Stimulated activated CD4-positive, alpha-beta T cell treated with anti-CD3 and anti-CD28 coated beads, Interleukin-1b, Interleukin-23, amount 100 ng/mL, for 1 hour (primary cell): ENCODE data around the gene TAF1D.
"Not testable (repeated sequence)": the region's sequence is repeated elsewhere in the genome, so short reads cannot be mapped to it uniquely, and the experiment has no call there.

ENCODE experiments used
- DNase-seq, 2 donors: peaks; one replicate each; pipeline ENCODE4 v3.0.0-alpha.2; 2020; ENCODE audit warnings: low read depth in 2 of 2

The TAF1D gene, protein sequence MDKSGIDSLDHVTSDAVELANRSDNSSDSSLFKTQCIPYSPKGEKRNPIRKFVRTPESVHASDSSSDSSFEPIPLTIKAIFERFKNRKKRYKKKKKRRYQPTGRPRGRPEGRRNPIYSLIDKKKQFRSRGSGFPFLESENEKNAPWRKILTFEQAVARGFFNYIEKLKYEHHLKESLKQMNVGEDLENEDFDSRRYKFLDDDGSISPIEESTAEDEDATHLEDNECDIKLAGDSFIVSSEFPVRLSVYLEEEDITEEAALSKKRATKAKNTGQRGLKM

DNA sequence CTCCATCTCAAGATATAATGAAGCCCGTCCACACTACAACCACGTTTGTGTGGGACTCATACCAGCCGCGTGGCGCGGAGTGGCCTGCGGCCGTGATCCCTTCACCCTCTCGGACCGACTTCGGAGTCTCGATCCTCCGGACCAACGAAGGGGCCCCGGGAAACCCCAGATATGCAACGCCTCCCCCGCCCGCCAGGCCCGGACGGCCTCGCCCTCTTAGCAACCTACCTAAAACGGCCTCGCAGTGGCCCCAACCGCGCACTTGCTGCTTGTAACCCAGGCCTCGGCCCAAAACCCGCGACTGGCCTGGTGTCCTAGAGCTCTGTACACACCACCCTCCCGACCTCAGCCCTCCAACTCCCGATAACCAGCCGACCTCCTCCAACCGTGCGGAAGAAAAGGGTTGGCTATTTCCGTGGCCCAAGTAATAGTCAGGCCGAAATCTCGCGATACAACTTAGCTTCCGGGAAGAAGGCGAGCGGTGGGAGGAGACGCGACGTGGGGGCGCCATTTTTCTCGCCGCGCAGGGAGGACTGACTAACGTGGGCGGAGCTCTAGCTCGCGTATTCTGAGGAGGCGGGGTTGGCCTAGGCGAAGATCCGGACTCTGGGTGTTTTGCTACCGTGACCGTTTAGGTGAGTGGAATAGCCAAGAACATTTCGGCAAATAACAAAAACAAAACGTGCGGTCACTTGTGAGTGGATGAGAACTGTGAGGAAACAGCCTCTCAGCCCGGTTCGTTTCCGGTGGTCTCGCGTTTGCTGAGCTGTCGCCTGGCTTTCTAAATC is at the start of gene TAF1D, which contains the start of gene C11orf54:
Gene TAF1D, minus strand, starts transcription at position 402 of the 788 bp plus-strand sequence. CDS start 2,191 bp downstream, outside the sequence.
Gene C11orf54, plus strand, starts transcription at position 579 of the 788 bp plus-strand sequence. CDS start 5,722 bp downstream, outside the sequence.
- peak; percentile 88 to 91 for DNase-seq

- DNase-seq: no peak
Observed at GRCh38 chr11:93784935-93785360, 43.7 kb upstream of the TAF1D start.

DNA sequence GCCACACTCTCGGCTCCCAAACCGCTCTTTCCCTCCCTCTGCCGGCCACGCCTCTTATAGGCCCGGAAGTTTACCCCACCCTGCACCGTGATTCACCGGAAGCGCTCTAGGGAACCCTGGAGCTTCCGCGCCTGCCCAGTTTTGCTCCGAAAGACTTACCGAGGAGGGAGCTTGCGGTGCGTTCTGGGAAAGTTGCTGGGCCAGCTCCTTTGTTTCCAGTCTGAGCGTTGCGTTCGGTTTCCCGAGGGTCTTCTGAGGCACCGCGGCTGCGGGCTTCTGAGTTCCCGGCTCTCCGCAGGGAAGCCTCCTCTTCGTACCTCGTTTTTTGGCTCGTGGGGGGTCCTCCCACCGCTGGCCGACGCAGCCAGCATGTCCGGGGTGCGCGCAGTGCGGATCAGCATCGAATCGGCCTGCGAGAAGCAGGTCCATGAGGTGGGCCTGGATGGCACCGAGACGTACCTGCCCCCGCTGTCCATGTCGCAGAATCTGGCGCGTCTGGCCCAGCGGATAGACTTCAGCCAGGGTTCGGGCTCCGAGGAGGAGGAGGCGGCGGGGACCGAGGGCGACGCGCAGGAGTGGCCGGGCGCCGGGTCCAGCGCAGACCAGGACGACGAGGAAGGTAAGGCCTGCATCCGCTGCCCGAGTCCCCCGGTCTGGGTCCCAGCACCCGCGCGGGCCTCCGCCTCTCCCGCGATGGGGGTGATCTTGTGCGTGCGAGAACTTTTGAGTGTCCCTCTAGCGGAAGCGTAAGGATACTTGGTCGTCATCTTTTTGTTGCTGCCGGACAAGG is 43.0 kb upstream of the TAF1D start, which contains the start of gene MED17:
Gene MED17, plus strand, starts transcription at position 138 of the 790 bp plus-strand sequence. Its CDS starts 232 bp downstream, at position 370.
- DNase-seq: peak; percentile 65 to 75

DNA sequence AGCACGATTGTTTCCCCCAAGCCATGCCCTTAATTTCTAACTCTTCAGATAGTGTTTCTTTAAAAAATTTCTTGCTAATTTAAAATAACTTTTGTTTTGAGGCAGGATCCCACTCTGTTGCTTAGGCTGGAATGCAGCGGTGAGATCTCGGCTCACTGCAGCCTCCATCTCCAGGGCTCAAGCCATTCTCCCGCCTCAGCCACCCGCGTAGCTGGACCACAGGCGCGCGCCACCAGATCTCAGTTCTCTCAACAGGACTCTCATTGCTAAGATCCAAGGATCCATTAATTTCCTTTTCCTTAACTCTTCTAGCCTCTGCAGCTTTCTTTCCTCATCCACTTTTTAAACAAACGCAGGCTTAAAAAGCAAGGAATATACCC is 42.5 kb upstream of the TAF1D start:
- DNase-seq: peak in 1 of 2 donors; percentile 1

GRCh38 chr11:93783362-93783761 is 42.1 kb upstream of the TAF1D start:
- DNase-seq: no peak

GRCh38 chr11:93775289-93775688 is 34.0 kb upstream of the TAF1D start:
- no peak for DNase-seq

DNA sequence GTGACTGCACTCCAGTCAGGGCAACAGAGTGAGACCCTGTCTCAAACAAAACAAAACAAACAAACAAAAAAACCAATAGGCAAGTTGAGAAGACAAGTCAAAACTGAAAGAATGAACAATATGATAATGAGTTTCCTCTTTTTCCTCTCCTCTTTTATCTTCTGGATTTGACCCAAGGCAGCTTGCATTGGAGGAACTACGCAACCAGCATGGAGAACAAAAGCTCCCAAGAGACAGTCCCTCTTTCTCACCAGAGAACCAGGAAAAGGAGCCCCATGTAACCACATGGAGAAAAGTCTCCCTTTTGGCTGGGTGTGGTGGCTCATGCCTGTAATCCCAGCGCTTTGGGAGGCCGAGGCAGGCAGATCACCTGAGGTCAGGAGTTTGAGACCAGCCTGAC is 33.3 kb upstream of the TAF1D start:
- DNase-seq: not testable (repeated sequence)

DNA sequence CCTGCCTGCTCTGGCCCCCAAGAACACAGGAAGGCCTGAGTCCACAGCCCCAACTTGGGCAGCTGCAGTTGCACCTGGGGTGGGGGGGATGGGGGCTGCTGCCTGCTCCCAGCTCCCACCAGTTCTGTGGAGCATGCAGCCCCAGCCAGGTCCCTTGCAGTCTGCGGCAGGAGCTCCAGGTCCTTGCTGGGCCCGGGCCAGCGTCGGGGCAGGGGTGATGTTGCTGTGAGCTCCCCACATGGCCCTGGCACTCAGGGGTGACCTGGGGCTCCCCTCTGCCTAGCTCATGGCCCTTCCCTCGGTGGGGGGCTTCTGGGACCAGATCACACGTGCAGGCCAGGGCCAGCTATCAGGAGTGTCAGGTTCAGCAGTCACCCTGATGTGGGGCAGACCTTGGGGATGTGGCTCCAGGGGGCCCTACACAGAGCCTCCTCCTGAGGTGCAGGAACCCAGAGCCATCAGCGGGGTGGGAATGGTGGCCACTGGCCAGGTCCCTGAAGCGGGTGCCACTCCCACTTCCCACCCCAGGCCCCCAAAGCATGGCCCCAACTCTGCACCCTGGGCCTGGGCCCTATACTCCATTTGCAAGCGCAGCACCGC is 32.4 kb upstream of the TAF1D start:
- no peak for DNase-seq

DNA sequence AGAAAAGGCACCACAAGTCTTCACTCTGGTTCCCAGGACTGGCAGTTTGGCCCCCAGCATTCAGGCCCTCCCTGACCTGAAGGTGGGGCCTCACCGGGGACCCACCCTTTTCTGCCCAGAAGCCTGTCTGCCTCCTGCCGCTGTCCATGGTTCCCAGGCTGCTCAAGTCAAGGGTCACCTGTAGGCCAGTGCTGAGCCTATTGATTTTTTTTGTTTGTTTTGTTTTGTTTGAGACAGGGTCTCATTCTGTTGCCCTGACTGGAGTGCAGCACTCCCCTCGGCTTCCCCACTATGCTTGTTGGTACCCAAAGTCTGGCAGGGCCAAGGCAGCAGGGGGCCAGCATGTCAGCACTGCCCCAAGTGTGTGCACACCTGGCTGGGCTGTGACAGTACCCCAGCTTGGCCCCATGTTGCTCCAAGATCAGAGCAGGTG is 31.8 kb upstream of the TAF1D start:
- no peak for DNase-seq

GRCh38 chr11:93772123-93772522 is 30.8 kb upstream of the TAF1D start:
- DNase-seq: no peak

GRCh38 chr11:93770160-93770559 is 28.9 kb upstream of the TAF1D start:
- DNase-seq: no peak

DNA sequence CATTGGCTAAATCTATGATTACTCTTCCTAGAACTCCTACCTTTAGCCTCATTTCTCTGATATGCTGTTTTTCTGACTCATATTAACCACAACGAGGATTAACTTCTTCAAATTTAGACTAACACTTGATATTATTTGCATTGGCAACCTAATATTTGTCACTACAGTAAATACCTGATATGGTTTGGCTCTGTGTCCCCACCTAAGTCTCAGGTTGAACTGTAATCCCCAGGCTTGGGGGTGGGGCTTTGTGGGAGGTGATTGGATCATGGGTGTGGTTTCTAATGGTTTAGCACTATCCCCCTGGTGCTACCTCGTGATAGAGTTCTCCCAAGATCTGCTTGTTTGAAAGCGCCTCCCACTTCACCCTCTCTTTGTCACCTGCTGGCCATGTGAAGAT is 25.7 kb upstream of the TAF1D start:
- DNase-seq: no peak

DNA sequence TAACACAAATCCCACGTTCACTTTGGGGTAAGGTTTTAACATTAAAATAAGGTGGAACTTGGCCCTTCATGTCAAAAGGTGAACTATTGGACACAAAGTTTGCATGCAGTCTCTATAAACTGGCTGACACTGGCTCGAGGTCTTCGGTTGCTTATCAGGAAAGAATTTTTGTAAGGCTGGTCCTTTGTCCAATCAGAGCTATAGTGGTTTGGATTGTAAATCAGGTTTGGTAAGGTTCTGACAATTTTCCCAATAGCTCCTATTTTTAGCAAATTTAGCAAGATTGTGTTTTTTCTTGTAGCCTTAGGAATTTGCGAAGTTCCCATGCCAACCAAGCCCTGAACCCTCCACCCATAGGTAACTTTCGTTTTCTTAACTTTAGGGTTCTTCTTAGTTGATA is 25.2 kb upstream of the TAF1D start:
- no peak for DNase-seq

DNA sequence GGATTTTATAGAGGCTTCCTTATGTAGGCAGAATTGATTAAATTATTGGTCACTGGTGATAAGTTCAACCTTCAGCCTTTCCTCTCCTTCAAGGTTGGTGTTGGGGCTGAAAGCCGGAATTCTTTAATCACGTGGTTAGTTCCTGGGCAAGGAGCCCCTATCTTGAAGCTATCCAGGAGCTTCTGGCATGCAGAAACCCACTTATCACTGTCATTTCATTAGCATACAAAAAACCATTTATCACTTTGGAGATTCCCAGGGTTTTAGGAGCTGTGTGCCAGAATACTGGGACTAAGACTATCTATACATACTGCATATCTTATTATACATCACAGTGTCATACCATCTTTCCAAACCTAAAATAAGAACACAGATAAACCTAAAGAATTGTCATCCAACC is 24.3 kb upstream of the TAF1D start:
- DNase-seq: no peak

DNA sequence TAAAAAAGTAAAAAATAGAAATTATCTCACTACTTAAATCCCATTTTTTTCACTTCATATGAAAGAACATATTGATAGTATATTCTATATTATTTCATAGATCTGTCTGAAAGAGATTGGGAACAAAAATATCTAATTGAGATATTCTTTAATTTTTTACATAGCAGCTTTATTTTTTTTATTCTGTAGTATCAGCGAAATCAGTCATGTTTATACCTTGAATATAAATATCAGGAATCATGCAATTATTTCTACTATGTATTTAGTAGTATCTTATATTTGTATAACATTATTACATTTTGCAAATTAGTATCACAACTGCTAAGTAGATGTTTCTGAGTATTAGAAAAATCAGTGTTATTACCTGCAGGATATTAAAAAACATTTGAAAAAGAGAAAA is 20.6 kb upstream of the TAF1D start:
- DNase-seq: no peak

- DNase-seq: not testable (repeated sequence)
Observed at GRCh38 chr11:93759123-93759522, 17.8 kb upstream of the TAF1D start.

DNA sequence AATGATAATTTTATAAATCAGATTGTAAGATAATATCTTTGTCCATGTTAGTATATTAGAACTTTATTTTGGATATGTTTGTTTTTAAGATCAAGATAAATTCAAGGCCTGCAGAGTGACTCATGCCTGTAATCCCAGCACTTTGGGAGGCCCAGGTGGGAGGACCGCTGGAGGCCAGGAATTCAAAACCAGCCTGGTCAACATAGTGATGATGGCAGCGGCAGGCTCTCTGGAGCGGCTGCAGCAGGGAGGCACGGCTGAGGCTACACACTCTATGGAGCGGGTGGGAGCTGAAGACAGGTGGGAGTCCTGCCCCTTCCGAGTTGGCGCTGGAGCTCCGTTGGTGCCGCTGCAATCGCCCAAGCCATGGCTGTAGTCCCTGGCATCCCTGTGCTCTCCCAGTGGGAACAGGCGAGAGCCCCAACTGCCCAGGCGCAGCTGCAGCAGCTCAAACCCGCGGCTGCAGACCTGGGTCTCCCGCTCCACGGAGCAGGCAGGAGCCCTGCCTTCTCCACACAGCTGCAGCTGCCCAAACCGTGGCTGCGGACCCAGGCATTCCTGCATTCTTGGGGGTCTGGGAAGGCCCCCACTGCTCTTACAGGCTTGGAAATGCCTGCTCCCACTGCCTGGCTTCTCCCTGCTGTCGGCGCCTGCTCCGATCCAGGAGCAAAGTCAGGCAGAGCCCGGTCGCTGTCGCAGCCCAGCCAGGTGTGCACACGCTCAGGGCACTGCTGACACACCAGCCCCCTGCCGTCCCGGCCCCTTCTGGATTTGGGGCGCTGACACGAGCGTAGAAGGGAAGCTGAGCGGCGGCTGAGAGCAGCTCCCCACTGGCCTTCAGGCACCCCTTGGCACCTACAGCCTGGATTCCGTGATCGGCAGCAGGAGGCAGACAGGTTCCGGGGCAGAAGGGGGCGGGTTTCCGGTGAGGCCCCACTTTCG is 16.9 kb upstream of the TAF1D start:
- no peak for DNase-seq

- DNase-seq: no peak
Observed at GRCh38 chr11:93757301-93757700, 16.0 kb upstream of the TAF1D start.

DNA sequence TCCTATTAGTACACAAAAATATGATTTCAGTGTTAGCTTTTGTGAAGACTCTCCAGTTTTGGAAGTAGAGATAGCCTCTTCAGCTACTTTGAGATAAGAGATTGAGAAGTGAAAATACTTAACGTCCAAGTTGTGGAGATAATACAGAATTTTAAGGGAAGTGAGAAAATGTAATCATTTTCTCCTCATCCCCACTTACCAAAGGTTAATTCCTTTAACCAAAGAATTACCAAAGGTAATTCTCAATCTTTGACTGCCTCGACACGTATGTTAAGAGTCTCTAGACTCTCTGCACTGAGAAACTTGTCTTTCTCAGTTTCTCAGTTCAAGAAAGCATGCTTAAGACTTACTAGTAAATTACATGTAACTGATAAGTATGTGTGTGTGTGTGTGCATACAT is 15.5 kb upstream of the TAF1D start:
- DNase-seq: no peak

- DNase-seq: no peak
Observed at GRCh38 chr11:93753241-93753640, 11.9 kb upstream of the TAF1D start.

DNA sequence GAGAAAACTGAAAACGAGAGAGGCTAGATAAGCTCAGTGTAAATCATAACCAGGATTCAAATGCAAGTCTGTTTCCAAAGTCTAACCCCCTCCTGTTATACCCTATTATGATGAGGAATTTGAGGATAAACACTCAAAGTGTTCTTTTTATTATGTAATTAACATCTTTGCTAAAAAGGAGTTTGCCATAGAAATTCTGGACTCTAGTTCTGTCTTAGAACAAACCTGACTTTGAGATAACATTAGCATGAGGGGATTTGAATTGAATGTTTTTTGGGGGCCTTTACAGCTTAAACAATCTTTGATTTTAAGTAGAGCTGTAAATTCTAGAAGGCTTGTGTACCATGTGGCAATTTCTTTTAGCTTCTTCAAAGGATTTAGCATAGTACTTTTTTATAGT is 9.7 kb upstream of the TAF1D start:
- no peak for DNase-seq
